HL-60 (cell line): ENCODE measurements around the gene SEC61A1.

ENCODE experiments used
- DNase-seq, 2 experiments: peaks; one replicate each; pipeline ENCODE4 v3.0.0-alpha.2; 2010 to 2020; ENCODE audit warnings: low read depth in 1 of 2, low spot score in 1 of 2
- H3K27ac ChIP-seq: fragments of 250-450 bp; sonication (Bioruptor Pico); replicated peaks from 2 replicates; pipeline ENCODE4 v1.5.1; 2020; ENCODE audit warnings: mild to moderate bottlenecking, moderate library complexity
- H3K27me3 ChIP-seq: fragments of 250-450 bp; sonication (Bioruptor Pico); 2 replicates; pipeline ENCODE4 v1.5.1; 2021; ENCODE audit warnings: mild to moderate bottlenecking, moderate library complexity; ENCODE audit not compliant: insufficient read depth, poor library complexity, severe bottlenecking
- H3K4me3 ChIP-seq: replicated peaks from 2 replicates; pipeline ENCODE4 v1.5.1; 2011; ENCODE audit warnings: mild to moderate bottlenecking, control low read depth, low read length; ENCODE audit not compliant: insufficient read depth
- GABPA ChIP-seq: IDR thresholded peaks from 2 replicates; pipeline ENCODE4 v1.6.1; 2012; ENCODE audit warnings: low read depth
- POLR2AphosphoS5 ChIP-seq: IDR thresholded peaks from 2 replicates; pipeline ENCODE4 v1.6.1; 2012; ENCODE audit warnings: low read depth
- SPI1 ChIP-seq: IDR thresholded peaks from 2 replicates; pipeline ENCODE4 v1.6.1; 2012; ENCODE audit warnings: low read depth, mild to moderate bottlenecking, borderline replicate concordance
- TF ChIP-seq, protein P1 (sequence below): IDR thresholded peaks from one replicate; pipeline ENCODE4 v1.5.1; 2011; ENCODE audit warnings: low read length, control low read depth, inconsistent platforms; ENCODE audit not compliant: insufficient read depth
- TF ChIP-seq, protein P2 (sequence below): IDR thresholded peaks from 2 replicates; pipeline ENCODE4 v1.6.1; 2012; ENCODE audit warnings: low read depth; ENCODE audit not compliant: insufficient replicate concordance

The SEC61A1 gene

DNA sequence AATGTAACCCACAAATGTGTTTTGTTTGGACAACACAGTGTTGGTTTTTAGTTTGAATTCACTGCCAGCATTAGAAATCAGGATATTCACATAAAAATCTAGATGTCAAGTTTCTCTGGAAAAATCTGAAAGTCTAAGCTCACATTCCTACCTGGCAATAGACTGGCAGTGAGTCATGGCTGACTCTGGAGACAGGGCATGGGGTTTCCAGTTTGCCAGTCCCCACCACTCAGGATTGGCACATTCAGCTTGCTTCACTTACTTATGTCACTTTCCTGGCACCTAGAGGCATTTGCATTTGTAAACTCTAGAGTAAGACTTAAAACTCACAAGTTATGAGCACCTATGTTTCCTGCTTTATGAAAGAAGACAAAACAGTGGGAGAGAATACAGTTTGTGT is 19.1 kb upstream of the SEC61A1 start:
- Histone ChIP-seq H3K4me3 (no peak overlapping the region), H3K27ac (no peak overlapping the region), H3K27me3 (no peaks in the 10 kb centered on the region)
- no peak for TF ChIP-seq POLR2AphosphoS5
- TF ChIP-seq, protein P1, sequence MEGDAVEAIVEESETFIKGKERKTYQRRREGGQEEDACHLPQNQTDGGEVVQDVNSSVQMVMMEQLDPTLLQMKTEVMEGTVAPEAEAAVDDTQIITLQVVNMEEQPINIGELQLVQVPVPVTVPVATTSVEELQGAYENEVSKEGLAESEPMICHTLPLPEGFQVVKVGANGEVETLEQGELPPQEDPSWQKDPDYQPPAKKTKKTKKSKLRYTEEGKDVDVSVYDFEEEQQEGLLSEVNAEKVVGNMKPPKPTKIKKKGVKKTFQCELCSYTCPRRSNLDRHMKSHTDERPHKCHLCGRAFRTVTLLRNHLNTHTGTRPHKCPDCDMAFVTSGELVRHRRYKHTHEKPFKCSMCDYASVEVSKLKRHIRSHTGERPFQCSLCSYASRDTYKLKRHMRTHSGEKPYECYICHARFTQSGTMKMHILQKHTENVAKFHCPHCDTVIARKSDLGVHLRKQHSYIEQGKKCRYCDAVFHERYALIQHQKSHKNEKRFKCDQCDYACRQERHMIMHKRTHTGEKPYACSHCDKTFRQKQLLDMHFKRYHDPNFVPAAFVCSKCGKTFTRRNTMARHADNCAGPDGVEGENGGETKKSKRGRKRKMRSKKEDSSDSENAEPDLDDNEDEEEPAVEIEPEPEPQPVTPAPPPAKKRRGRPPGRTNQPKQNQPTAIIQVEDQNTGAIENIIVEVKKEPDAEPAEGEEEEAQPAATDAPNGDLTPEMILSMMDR, result no peak
- TF ChIP-seq GABPA, result no peak
- no peak for TF ChIP-seq SPI1
- TF ChIP-seq, protein P2, sequence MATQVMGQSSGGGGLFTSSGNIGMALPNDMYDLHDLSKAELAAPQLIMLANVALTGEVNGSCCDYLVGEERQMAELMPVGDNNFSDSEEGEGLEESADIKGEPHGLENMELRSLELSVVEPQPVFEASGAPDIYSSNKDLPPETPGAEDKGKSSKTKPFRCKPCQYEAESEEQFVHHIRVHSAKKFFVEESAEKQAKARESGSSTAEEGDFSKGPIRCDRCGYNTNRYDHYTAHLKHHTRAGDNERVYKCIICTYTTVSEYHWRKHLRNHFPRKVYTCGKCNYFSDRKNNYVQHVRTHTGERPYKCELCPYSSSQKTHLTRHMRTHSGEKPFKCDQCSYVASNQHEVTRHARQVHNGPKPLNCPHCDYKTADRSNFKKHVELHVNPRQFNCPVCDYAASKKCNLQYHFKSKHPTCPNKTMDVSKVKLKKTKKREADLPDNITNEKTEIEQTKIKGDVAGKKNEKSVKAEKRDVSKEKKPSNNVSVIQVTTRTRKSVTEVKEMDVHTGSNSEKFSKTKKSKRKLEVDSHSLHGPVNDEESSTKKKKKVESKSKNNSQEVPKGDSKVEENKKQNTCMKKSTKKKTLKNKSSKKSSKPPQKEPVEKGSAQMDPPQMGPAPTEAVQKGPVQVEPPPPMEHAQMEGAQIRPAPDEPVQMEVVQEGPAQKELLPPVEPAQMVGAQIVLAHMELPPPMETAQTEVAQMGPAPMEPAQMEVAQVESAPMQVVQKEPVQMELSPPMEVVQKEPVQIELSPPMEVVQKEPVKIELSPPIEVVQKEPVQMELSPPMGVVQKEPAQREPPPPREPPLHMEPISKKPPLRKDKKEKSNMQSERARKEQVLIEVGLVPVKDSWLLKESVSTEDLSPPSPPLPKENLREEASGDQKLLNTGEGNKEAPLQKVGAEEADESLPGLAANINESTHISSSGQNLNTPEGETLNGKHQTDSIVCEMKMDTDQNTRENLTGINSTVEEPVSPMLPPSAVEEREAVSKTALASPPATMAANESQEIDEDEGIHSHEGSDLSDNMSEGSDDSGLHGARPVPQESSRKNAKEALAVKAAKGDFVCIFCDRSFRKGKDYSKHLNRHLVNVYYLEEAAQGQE, result no peak
- DNase-seq, result no peak

DNA sequence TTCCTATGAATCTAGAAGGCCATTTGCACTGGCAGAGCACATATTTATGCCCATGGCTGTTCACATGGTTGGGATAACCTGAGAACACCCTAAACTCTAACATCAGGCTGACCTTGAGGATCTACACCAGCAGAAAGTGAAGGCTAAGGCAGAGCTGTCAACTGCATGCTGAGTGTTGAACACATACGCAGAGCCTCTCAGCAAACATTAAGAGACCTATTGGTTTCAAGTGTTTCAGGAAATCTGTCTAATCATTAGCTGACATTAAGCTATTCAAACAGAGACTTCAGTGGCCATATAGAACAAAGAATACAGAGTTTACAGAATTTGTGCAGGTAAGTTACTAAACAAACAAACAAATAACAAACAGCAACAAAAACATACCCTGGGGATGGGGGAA is 16.1 kb upstream of the SEC61A1 start:
- no peak for DNase-seq
- no peaks in the 10 kb centered on the region for H3K27me3 ChIP-seq
- TF ChIP-seq, protein P2, result no peak
- TF ChIP-seq SPI1, result no peak
- no peak overlapping the region for H3K4me3 ChIP-seq
- H3K27ac ChIP-seq, result no peak overlapping the region

DNA sequence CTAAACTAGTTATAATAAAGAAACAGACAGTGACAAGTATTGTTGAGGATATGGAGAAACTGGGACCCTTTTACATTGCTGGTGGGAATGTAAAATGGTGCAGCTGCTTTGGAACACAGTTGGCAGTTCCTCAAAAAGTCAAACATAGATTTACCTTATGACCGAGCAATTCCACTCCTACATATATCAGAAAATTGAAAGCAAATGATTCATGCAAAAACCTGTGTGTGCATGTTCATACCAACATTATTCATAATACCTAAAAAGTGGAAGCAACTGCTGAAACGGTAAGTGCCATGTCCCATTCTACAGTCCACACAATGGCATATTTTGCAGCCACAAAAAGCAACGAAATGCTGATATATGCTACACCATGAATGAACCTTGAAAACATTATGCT is 12.2 kb upstream of the SEC61A1 start:
- DNase-seq, result no peak

More for the DNA sequence above, 12.2 kb upstream of the SEC61A1 start:
- no peak for TF ChIP-seq POLR2AphosphoS5
- TF ChIP-seq GABPA, result no peak
- TF ChIP-seq, protein P2, result no peak
- no peak for TF ChIP-seq SPI1
- TF ChIP-seq, protein P1, result no peak
- no peak overlapping the region for H3K27ac ChIP-seq
- H3K4me3 ChIP-seq, result no peak overlapping the region
- H3K27me3 ChIP-seq, result no peaks in the 10 kb centered on the region
